Peyer's patch (tissue), 4 donors: ENCODE data around the gene NPIPA1.
"Not testable (repeated sequence)": the region's sequence is repeated elsewhere in the genome, so short reads cannot be mapped to it uniquely, and the experiment has no call there.

Experiments used
- CTCF ChIP-seq, 6 experiments: fragments of 450-650 bp in 4 of 6; fragments of 200-600 bp in 2 of 6; sonication (generic) in 1 of 6; IDR thresholded peaks; one replicate each; pipeline ENCODE4 v1.5.1; 2017 to 2019; ENCODE audit warnings: antibody characterized with exemption in 6 of 6, mild to moderate bottlenecking in 3 of 6, moderate library complexity in 1 of 6
- POLR2A ChIP-seq, 2 donors: fragments of 450-650 bp; IDR thresholded peaks; one replicate each; pipeline ENCODE4 v1.5.1; 2017; ENCODE audit warnings: antibody characterized with exemption in 2 of 2, mild to moderate bottlenecking in 2 of 2, moderate library complexity in 2 of 2

DNA sequence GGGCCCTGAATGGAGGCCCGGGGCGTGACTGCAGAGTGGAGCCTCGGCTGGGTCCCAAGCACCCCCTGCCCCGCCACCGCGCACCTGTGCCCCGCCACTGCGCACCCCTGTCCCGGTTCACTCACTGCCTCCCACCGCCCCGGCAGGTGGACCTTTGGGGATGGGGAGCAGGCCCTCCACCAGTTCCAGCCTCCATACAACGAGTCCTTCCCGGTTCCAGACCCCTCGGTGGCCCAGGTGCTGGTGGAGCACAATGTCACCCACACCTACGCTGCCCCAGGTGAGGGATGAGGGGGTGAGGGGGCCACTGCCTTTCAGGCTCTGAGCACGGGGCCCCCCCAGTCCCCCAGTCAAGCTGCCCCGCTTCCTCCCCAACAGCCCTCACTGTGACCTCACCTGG lies 12.9 kb upstream of the NPIPA1 start:
- TF ChIP-seq CTCF, POLR2A (IDR thresholded peaks at IDR 0.05): not testable (repeated sequence)
